Small intestine (tissue), 7 donors: Measurements from ENCODE around the gene PIK3C3. TPM values are rescaled to one million over a fixed set of nuclear protein-coding genes. Genes with fewer than 3 reads are reported as not detected.
"Not testable (repeated sequence)": the region's sequence is repeated elsewhere in the genome, so short reads cannot be mapped to it uniquely, and the experiment has no call there.

ENCODE experiments used
- DNase-seq, 2 donors: peaks; one replicate each; pipeline versions ENCODE4 v3.0.0 to v3.0.0-alpha.2; 2013
- FAIRE-seq: peaks from 2 replicates; lab custom pipeline; 2012; peaks lifted over from hg19 to GRCh38; lab: Jason Lieb, UNC
- H3K27ac ChIP-seq, 3 donors: one replicate each; pipeline ENCODE4 v1.5.1; 2013; ENCODE audit warnings: low read length in 2 of 3, mild to moderate bottlenecking in 2 of 3, control low read depth in 1 of 3, inconsistent platforms in 1 of 3, low read depth in 1 of 3, moderate library complexity in 1 of 3
- H3K27me3 ChIP-seq, 3 donors: one replicate each; pipeline ENCODE4 v1.6.1; 2013; ENCODE audit warnings: low read length in 3 of 3, inconsistent platforms in 1 of 3; ENCODE audit not compliant: control insufficient read depth in 3 of 3, insufficient read depth in 3 of 3
- H3K36me3 ChIP-seq, 3 donors: one replicate each; pipeline ENCODE4 v1.6.1; 2013; ENCODE audit warnings: low read length in 3 of 3, inconsistent platforms in 1 of 3, low read depth in 1 of 3, mild to moderate bottlenecking in 1 of 3, moderate library complexity in 1 of 3; ENCODE audit not compliant: control insufficient read depth in 3 of 3, insufficient read depth in 2 of 3
- H3K4me1 ChIP-seq, 3 donors: one replicate each; pipeline ENCODE4 v1.6.1; 2013; ENCODE audit warnings: low read length in 2 of 3, inconsistent platforms in 1 of 3, low read depth in 1 of 3, mild to moderate bottlenecking in 1 of 3, moderate library complexity in 1 of 3; ENCODE audit not compliant: control insufficient read depth in 3 of 3, insufficient read depth in 2 of 3
- H3K4me3 ChIP-seq, 3 donors: one replicate each; pipeline ENCODE4 v1.5.1; 2013; ENCODE audit warnings: low read length in 3 of 3, control low read depth in 1 of 3, inconsistent platforms in 1 of 3, low read depth in 1 of 3, mild to moderate bottlenecking in 1 of 3, moderate library complexity in 1 of 3
- H3K9me3 ChIP-seq, 2 donors: one replicate each; pipeline ENCODE4 v1.6.1; 2013; ENCODE audit warnings: low read depth in 1 of 2, low read length in 1 of 2; ENCODE audit not compliant: control insufficient read depth in 2 of 2, insufficient read depth in 1 of 2
- WGBS, 3 donors: extraction: QIAGEN DNeasy Blood & Tissue Kit; methylation state at CpG; one replicate each; pipeline ENCODE4 v1.1.7; 2013; 5-methylcytosine and 5-hydroxymethylcytosine counted together
- polyA plus RNA-seq, 4 donors: library from polyadenylated mRNA; stranded (reverse) in 3 of 4; unstranded in 1 of 4; fragments of 200-250 nt in 3 of 4; fragments of 120-200 nt in 1 of 4; gene quantifications; one replicate each; pipeline versions ENCODE4 v1.2.1 to v1.2.3, GENCODE V29; 2013
- donor health status: healthy with polysubstance abuse.
- donor health status: control.
- donor health status: control.
- donor health status: Bipolar disorder and iron deficiency.
- donor health status: healthy.

PIK3C3 gene
- polyA plus RNA-seq, 4 donors, result 17.0 to 42.0 (median 20.9) TPM

DNA sequence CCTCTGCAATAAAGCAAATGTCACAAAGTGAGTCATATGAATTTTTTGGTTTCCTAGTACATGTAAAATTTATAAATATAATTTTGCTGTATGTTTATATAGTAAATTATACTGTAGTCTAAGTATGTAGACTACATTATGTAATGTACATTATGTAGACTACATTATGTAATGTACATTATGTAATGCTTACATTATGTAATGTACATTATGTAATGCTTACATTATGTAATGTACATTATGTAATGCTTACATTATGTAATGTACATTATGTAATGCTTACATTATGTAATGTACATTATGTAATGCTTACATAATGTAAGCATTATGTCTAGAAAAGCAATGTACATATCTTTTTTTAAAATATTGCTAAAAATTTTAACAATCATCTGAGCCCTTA is 54.4 kb downstream of the PIK3C3 start:
- not testable (repeated sequence) for H3K9me3 ChIP-seq, DNase-seq, H3K4me1 ChIP-seq, H3K27ac ChIP-seq, H3K27me3 ChIP-seq, H3K4me3 ChIP-seq, H3K36me3 ChIP-seq
- peak; percentile 94 for FAIRE-seq

DNA sequence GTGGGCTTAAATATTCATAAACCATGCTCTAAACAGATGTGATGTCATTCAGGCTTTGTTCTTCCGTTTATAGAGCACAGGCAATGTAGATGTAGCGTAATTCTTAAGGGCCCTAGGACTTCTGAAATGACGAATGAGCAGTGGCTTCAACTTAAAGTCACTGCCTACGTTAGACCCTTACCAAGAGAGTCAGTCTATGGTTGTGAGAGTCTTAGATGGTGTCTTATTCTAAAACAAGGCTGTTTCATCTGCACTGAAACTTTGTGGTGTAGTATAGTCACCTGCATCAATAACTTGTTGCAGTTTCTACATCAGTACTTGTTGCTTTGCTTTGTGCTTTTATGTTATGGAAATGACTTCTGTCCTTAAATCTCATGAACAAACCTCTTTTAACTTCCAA is 56.0 kb downstream of the PIK3C3 start:
- Histone ChIP-seq H3K4me1 (no peaks in the 10 kb centered on the region), H3K27ac (no peak overlapping the region), H3K27me3 (no peaks in the 10 kb centered on the region), H3K36me3 (peaks cover 0 to 7% (median 0%) of the 10 kb centered on the region in 3 donors), H3K9me3 (no peaks in the 10 kb centered on the region), H3K4me3 (no peak overlapping the region)
- 87 to 95% (median 91%) methylated on average over 4 of the region's 4 CpGs for WGBS, 3 donors
- no peak for DNase-seq
- no peak for FAIRE-seq

DNA sequence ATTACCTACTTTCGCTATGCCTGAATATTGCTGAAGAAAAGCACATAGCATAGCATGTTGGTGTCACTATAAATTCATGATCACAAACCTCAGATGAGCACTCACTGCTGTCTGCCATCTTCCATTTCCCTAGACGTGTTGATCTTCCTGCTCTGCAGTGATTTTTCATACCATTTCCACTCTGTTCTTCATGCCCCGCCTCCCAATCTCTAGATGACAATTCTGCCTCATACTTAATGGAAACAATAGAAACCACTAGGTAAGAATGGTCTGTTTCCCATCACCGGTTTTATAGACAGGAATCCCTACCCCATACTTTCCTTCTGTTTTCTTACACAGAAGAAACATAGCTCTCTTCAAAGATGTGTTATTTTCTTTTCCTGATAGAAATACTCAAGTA is 63.8 kb downstream of the PIK3C3 start:
- Histone ChIP-seq H3K4me1 (no peaks in the 10 kb centered on the region), H3K27me3 (no peaks in the 10 kb centered on the region), H3K4me3 (no peak overlapping the region), H3K9me3 (no peaks in the 10 kb centered on the region), H3K27ac (no peak overlapping the region), H3K36me3 (peaks cover 0 to 5% (median 2%) of the 10 kb centered on the region in 3 donors)
- FAIRE-seq (no peak), DNase-seq (no peak)
- 87 to 93% (median 89%) methylated on average over 4 of the region's 4 CpGs for WGBS, 3 donors

DNA sequence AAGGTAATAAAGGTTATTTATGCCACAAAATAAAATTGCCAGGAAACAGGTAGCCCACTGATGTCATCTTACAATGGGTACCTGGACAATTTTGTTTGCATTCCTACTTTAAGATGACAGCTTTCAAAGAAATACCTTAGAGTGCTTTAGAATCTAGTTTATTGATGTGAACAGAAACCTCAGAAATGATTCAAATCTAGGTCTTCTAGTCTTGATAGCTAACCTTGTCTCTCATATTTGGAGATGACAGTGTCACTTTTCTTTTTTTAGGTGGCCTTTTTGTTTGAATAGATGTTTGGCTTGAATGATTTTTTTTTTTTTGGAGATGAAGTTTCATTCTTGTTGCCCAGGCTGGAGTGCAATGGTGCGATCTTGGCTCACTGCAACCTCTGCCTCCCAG is 69.1 kb downstream of the PIK3C3 start:
- Histone ChIP-seq H3K27me3 (no peaks in the 10 kb centered on the region), H3K9me3 (no peaks in the 10 kb centered on the region), H3K4me3 (no peak overlapping the region), H3K36me3 (peaks cover 0 to 8% (median 4%) of the 10 kb centered on the region in 3 donors), H3K4me1 (no peaks in the 10 kb centered on the region), H3K27ac (no peak overlapping the region)
- no peak for FAIRE-seq
- WGBS, 3 donors, result 81 to 95% (median 82%) methylated on average over 1 of the region's 1 CpG
- DNase-seq, result no peak

DNA sequence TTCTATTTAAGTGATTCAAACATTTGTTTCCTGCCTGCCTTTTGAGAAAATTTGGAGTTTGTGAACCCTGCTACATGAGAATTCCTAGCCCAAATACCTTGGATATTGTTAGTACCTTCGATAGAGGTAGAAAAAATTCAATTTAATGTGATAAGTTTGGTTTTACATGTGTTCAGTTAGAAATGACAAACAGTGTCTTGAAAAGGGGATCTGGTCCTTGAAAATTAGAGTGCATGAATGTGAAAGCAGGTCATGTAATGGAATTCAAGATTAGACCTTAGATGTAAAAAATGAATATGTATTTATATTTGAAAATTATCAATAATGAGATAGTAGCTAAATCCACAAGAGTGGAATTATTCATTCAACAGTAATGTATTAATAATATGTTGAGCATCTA is 70.5 kb downstream of the PIK3C3 start:
- WGBS, 3 donors, result 79 to 98% (median 85%) methylated on average over 1 of the region's 1 CpG
- H3K27me3 ChIP-seq, result no peaks in the 10 kb centered on the region
- no peak for FAIRE-seq
- H3K27ac ChIP-seq, result no peak overlapping the region
- H3K9me3 ChIP-seq, result no peaks in the 10 kb centered on the region
- peaks cover 0 to 2% (median 0%) of the 10 kb centered on the region in 3 donors for H3K4me1 ChIP-seq
- no peak for DNase-seq
- H3K36me3 ChIP-seq, result peaks cover 0 to 10% (median 7%) of the 10 kb centered on the region in 3 donors
- no peak overlapping the region for H3K4me3 ChIP-seq

DNA sequence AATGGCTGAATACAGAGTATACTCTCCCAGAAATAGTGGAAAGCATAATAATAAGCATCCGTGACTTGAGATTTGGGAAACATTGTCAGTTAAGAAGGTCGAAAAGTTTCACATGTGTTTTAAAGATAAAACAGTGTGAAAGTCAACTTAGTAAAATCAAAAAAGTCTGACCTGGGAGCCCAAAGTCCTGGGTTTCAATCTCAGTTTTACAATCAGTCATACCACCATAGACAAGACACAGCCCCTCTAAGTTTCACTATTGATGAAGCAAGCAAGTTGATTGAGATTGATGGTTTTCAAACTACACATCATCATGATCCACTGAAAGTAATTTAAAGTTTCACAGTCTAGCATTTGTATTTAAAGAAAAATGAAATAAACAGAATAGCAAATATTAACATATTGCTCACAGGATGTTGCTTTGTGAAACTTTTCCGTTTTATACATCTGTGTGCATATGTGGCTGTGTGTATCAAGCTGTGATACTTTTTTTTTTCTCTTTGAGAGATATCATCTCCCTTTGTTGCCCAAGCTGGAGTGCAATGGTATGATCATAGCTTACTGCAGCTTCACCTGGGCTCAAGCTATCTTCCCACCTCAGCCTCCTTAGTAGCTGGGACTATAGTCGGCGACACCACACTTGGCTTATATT is 71.1 kb downstream of the PIK3C3 start:
- peaks cover 0 to 12% (median 10%) of the 10 kb centered on the region in 3 donors for H3K36me3 ChIP-seq
- FAIRE-seq, result no peak
- 81 to 87% (median 84%) methylated on average over 5 of the region's 5 CpGs for WGBS, 3 donors

DNA sequence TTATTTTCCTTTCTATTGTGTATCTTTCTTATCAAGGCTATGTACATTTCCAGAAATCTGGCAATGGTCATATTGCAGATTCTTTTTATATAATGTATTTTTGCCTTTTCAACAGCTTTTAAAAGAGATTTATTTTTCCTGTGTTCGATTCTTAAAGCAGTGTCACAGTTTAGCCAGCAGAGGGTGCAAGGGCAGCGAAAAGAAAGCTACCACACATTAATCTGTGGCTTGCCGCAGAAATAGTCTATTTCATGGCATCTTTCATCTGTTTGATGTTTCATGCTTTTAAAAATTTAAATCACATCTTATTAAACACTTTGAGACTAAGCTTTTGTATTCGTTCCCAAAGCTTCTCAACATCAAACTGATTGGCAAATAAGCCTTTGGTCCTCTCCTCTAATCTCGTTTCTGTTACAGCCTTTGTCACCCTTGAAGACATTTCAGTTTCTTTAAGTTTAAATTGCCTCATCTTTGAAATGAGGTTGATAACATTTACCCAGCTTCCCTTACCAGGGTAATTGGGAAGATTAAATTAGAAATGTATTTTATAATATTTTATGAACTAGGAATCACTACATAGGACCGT is 73.3 kb downstream of the PIK3C3 start:
- peak overlapping the region in 1 of 3 donors; percentile 13 for H3K27ac ChIP-seq
- no peaks in the 10 kb centered on the region for H3K27me3 ChIP-seq
- 40 to 45% (median 44%) methylated on average over 6 of the region's 6 CpGs for WGBS, 3 donors
- no peak overlapping the region for H3K4me3 ChIP-seq
- no peaks in the 10 kb centered on the region for H3K9me3 ChIP-seq
- H3K4me1 ChIP-seq, result peaks cover 0 to 2% (median 0%) of the 10 kb centered on the region in 3 donors
- peaks cover 0 to 17% (median 14%) of the 10 kb centered on the region in 3 donors for H3K36me3 ChIP-seq
- FAIRE-seq (no peak), DNase-seq (peak; percentile 35 to 52)

More for the DNA sequence above, 71.1 kb downstream of the PIK3C3 start:
- no peak for DNase-seq
- Histone ChIP-seq H3K27me3 (no peaks in the 10 kb centered on the region), H3K9me3 (no peaks in the 10 kb centered on the region), H3K4me1 (peaks cover 0 to 2% (median 0%) of the 10 kb centered on the region in 3 donors), H3K4me3 (no peak overlapping the region), H3K27ac (no peak overlapping the region)

DNA sequence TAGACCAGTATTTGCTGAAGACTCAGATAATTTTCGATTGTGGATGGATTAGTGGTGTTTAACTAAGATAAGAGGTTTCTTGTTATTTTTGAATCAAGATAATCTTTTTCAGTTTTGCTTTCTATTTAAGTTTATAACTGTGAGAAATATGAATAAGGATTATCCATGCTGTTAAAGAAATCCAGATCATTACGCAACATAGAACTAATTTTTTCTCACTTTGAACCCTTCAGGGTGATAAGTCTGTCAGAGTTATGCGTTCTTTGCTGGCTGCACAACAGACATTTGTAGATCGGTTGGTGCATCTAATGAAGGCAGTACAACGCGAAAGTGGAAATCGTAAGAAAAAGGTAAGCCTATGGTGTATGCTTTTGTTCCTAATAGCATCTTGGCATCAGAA is 74.1 kb downstream of the PIK3C3 start:
- 76 to 79% (median 79%) methylated on average over 7 of the region's 7 CpGs for WGBS, 3 donors
- H3K27ac ChIP-seq, result peak overlapping the region in 1 of 3 donors; percentile 13
- H3K36me3 ChIP-seq, result peaks cover 0 to 17% (median 14%) of the 10 kb centered on the region in 3 donors
- no peak for FAIRE-seq
- peak in 1 of 2 donors; percentile 43 for DNase-seq
- no peaks in the 10 kb centered on the region for H3K27me3 ChIP-seq
- H3K9me3 ChIP-seq, result no peaks in the 10 kb centered on the region
- no peak overlapping the region for H3K4me3 ChIP-seq
- H3K4me1 ChIP-seq, result peaks cover 0 to 2% (median 0%) of the 10 kb centered on the region in 3 donors
